HL-60 (cell line): Measurements from ENCODE around the gene ADCY5.

ENCODE experiments used
- REST ChIP-seq: IDR thresholded peaks from 2 replicates; pipeline ENCODE4 v1.6.1; 2012; ENCODE audit warnings: low read depth; ENCODE audit not compliant: insufficient replicate concordance
- TF ChIP-seq, protein P1 (sequence below): IDR thresholded peaks from one replicate; pipeline ENCODE4 v1.5.1; 2011; ENCODE audit warnings: low read length, control low read depth, inconsistent platforms; ENCODE audit not compliant: insufficient read depth

- TF ChIP-seq, protein P1, sequence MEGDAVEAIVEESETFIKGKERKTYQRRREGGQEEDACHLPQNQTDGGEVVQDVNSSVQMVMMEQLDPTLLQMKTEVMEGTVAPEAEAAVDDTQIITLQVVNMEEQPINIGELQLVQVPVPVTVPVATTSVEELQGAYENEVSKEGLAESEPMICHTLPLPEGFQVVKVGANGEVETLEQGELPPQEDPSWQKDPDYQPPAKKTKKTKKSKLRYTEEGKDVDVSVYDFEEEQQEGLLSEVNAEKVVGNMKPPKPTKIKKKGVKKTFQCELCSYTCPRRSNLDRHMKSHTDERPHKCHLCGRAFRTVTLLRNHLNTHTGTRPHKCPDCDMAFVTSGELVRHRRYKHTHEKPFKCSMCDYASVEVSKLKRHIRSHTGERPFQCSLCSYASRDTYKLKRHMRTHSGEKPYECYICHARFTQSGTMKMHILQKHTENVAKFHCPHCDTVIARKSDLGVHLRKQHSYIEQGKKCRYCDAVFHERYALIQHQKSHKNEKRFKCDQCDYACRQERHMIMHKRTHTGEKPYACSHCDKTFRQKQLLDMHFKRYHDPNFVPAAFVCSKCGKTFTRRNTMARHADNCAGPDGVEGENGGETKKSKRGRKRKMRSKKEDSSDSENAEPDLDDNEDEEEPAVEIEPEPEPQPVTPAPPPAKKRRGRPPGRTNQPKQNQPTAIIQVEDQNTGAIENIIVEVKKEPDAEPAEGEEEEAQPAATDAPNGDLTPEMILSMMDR, result no peak
- no peak for TF ChIP-seq REST
These were observed 100.3 kb downstream of the ADCY5 start for GRCh38 chr3:123348471-123349200.
